ENCODE data around the gene NXPE4.
"Not testable (repeated sequence)": the region's sequence is repeated elsewhere in the genome, so short reads cannot be mapped to it uniquely, and the experiment has no call there.

Gene NXPE4

GRCh38 chr11:114595571-114595970 is at the start of gene NXPE4:
TSS of gene NXPE4 (minus strand) at chr11:114595786. CDS start at chr11:114594759, 1,027 bp downstream.
- DNase-seq (ENCODE audit: low read depth), result no peak

GRCh38 chr11:114639440-114639839 is 43.9 kb upstream of the NXPE4 start:
- DNase-seq (ENCODE audit: low read depth), result not testable (repeated sequence)

- DNase-seq (ENCODE audit: low read depth), result not testable (repeated sequence)
Observed at GRCh38 chr11:114631445-114631965, 35.9 kb upstream of the NXPE4 start.

GRCh38 chr11:114625294-114625693 is 29.7 kb upstream of the NXPE4 start:
- no peak for DNase-seq (ENCODE audit: low read depth)

- no peak for DNase-seq (ENCODE audit: low read depth)
Observed at GRCh38 chr11:114624455-114625207, 29.0 kb upstream of the NXPE4 start.

DNA sequence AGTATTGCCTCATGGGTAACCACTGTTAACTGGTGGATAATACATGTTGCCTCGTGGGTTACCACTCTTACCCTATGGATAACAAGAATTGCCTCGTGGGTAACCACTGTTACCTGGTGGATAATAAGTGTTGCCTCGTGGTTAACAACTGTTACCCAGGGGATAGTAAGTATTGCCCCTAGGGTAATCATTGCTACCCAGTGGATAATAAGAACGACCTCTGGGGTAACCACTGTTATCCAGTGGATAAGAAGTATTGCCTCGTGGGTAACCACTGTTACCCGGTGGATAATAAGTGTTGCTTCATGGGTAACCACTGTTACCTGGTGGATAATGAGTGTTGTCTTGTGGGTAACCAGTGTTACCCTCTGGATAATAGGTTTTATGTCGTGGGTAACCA is 28.1 kb upstream of the NXPE4 start:
- DNase-seq (ENCODE audit: low read depth), result no peak

- no peak for DNase-seq (ENCODE audit: low read depth)
Observed at GRCh38 chr11:114622858-114623257, 27.3 kb upstream of the NXPE4 start.

DNA sequence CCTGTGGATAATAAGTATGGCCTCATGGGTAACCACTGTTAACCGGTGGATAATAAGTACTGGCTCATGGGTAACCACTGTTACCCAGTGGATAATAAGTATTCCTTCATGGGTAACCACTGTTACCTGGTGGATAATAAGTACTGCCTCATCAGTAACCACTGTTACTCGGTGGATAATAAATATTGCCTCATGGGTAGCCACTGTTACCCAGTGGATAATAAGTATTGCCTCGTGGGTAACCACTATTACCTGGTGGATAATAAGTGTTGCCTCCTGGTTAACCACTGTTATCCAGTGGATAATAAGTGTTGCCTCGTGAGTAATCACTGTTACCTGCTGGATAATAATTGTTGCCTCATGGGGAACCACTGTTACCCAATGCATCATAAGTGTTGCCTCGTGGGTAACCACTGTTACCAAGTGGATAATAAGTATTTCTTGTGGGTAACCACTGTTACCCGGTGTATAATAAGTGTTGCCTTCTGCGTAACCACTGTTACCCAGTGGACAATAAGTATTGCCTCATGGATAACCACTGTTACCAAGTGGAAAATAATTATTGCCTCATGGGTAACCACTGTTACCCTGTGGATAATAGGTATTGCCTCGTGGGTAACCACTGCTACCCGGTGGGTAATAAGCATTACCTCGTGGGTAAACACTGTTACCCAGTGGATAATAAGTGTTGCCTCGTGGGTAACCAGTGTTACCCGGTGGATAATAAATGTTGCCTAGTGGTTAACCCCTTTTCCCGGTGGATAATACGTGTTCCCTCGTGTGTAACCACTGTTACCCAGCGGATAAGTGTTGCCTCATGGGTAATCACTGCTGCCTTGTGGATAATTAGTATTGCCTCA is 26.6 kb upstream of the NXPE4 start:
- DNase-seq (ENCODE audit: low read depth), result no peak

DNA sequence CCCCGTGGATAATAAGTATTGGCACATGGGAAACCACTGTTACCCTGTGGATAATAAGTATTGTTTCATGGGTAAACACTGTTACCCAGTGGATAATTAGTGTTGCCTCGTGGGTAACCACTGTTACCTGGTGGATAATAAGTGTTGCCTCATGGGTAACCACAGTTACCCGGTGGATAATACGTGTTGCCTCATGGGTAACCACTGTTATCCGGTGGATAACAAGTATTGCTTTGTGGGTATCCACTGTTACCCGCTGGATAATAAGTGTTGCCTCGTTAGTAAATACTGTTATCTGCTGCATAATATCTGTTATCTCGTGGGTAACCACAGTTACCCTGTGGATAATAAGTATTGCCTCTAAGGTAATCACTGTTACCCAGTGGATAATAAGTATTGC is 25.5 kb upstream of the NXPE4 start:
- DNase-seq (ENCODE audit: low read depth), result no peak

DNA sequence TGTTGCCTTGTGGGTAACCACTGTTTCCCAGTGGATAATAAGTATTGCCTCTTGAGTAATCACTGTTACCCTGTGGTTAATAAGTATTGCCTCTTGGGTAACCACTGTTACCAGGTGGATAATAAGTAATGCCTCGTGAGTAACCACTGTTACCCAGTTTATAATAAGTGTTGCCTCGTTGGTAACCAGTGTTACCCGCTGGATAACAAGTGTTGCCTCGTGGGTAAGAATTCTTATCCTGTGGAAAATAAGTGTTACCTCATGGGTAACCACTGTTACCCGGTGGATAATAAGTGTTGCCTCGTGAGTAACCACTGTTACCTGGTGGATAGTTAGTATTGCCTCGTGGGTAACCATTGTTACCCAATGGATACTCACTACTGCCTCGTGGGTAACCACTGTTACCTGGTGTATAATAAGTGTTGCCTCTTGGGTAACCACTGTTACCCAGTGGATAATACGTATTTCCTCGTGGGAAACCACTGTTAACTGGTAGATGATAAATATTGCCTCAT is 24.1 kb upstream of the NXPE4 start:
- DNase-seq (ENCODE audit: low read depth), result no peak

GRCh38 chr11:114618139-114618538 is 22.6 kb upstream of the NXPE4 start:
- DNase-seq (ENCODE audit: low read depth), result no peak

DNA sequence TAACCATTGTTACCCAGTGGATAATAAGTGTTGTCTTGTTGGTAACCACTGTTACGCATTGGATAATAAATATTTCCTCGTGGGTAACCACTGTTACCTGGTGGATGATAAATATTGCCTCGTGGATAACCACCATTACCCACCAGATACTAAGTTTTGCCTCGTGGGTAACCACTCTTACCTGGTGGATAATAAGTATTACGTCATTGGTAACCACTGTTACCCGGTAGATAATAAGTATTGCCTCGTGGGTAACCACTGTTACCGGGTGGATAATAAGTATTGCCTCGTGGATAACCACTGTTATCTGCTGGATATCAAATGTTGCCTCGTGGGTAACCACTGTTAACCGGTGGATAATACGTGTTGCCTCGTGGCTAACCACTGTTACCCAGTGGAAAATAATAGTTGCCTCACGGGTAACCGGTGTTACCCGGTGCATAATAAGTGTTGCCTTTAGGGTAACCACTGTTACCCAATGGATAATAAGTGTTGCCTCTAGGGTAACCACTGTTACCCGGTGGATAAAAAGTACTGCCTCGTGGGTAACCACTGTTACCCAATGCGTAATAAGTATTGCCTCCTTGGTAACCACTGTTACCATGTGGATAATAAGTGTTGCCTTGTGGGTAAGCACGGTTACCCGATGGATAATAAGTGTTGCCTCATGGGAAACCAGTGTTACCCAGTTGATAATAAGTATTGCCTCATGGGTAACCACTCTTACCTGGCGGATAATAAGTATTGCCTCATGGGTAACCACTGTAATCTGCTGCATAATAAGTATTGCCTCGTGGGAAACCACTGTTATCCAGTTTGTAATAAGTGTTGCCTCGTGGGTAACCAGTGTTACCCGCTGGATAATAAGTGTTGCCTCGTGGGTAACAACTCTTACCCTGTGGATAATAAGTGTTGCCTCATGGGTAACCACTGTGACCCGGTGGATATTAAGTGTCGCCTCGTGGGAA is 21.9 kb upstream of the NXPE4 start:
- DNase-seq (ENCODE audit: low read depth), result no peak

GRCh38 chr11:114616516-114616915 is 20.9 kb upstream of the NXPE4 start:
- DNase-seq (ENCODE audit: low read depth), result no peak

DNA sequence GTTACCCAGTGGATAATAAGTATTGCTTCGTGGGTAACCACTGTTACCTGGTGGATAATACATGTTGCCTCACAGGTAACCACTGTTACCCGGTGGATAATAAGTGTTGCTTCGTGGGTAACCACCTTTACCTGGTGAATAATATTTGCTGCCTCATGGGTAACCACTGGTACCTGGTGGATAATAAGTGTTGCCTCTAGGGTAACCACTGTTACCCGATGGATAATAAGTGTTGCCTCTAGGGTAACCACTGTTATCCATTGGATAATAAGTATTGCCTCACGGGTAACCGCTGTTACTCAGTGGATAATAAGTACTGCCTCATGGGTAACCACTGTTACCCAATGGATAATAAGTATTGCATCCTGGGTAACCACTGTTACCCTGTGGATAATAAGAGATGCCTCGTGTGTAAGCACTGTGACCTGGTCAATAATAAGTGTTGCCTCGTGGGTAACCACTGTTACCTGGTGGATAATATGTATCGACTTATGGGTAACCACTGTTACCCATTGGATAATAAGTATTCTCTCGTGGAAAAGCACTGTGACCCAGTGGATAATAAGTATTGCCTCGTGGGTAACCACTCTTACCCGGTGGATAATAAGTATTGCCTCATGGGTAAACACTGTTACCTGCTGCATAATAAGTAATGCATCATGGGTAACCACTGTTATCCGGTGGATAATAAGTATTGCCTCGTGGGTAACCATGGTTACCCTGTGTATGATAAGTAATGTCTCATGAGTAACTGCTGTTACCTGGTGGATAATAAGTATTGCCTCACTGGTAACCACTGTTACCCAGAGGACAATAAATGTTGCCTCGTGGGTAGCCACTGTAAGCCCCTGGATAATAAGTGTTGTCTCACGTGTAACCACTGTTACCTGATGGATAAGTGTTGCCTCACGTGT is 20.1 kb upstream of the NXPE4 start:
- DNase-seq (ENCODE audit: low read depth), result no peak

GRCh38 chr11:114614127-114614720 is 18.6 kb upstream of the NXPE4 start:
- DNase-seq (ENCODE audit: low read depth), result no peak

- not testable (repeated sequence) for DNase-seq (ENCODE audit: low read depth)
Observed at GRCh38 chr11:114613094-114613493, 17.5 kb upstream of the NXPE4 start.

- DNase-seq (ENCODE audit: low read depth), result no peak
Observed at GRCh38 chr11:114612686-114613085, 17.1 kb upstream of the NXPE4 start.

GRCh38 chr11:114612199-114612598 is 16.6 kb upstream of the NXPE4 start:
- not testable (repeated sequence) for DNase-seq (ENCODE audit: low read depth)

GRCh38 chr11:114610984-114611944 is 15.7 kb upstream of the NXPE4 start:
- DNase-seq (ENCODE audit: low read depth), result no peak
